HG03135 (cell line): ENCODE data around the gene ELAVL2.
"Not testable (repeated sequence)": the region's sequence is repeated elsewhere in the genome, so short reads cannot be mapped to it uniquely, and the experiment has no call there.

Source experiments
- ATAC-seq: cut with Tn5 transposase; IDR thresholded peaks from one replicate; pipeline ENCODE4 v1.9.1; 2021; ENCODE audit warnings: mild to moderate bottlenecking, moderate library complexity; ENCODE audit not compliant: unreplicated experiment

Gene ELAVL2

GRCh38 chr9:23730364-23730763, 95.7 kb downstream of the ELAVL2 start:
- ATAC-seq, result no peak

DNA sequence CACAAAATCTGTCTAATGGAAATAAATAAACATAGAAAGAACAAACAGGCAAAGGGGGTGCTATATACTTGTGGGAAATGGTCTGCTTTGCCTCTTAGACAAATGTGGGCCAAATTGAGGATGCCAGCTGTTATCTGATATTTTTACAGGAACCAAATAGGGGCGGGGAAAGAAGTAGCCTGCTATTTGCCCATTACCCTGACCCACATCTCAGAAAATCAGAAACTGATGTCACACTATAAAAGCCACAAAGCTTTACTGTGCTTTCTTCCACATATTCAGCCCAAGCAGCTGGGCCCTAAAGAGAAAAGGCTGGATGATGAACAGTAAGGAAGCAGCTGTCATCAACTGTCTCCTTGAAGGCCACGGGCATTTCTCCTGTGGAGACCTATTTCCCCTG, 97.3 kb downstream of the ELAVL2 start:
- no peak for ATAC-seq

GRCh38 chr9:23725279-23725946, 100.6 kb downstream of the ELAVL2 start:
- ATAC-seq, result no peak

DNA sequence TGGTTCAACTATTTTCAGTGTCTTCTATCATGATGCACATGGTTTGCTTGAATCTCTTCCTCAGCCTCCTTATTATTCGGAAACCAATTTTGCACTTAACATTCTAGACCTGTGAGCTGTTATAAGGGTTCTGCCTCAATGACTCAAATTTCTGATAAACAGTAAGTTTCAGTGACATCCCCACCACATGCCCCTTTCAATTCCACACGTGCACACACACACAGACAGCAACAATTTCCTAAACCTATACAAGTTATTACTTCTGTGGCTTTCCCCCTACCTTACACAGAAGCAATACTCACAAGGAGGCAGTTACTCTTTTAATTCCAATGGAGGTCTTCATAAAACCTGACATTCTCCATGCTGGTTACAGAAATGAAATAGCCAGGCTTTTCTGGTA, 102.4 kb downstream of the ELAVL2 start:
- no peak for ATAC-seq

DNA sequence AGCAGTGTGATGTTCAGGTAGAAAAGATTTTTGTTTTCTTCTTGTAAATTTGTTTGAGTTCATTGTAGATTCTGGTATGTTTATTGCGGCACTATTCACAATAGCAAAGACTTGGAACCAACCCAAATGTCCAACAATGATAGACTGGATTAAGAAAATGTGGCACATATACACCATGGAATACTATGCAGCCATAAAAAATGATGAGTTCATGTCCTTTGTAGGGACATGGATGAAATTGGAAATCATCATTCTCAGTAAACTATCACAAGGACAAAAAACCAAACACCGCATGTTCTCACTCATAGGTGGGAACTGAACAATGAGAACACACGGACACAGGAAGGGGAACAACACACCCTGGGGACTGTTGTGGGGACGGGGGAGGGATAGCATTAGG, 103.0 kb downstream of the ELAVL2 start:
- ATAC-seq, result not testable (repeated sequence)

DNA sequence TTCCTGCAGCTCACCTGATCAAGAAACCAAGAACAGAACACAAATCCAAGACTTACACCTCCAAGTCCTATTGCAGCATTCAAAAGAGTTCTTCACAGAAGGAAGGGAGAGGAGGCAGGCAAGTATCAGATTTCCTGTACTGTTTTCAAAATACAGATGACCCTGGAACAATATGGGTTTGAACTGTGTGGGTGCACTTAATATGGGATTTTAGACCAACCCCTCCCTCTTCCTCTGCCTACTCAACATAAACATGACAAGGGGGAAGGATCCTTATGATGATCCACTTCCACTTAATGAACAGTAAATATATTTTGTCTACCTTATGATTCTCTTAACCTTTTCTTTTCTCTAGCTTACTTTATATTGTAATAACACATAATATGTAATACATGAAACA, 104.6 kb downstream of the ELAVL2 start:
- ATAC-seq, result no peak

DNA sequence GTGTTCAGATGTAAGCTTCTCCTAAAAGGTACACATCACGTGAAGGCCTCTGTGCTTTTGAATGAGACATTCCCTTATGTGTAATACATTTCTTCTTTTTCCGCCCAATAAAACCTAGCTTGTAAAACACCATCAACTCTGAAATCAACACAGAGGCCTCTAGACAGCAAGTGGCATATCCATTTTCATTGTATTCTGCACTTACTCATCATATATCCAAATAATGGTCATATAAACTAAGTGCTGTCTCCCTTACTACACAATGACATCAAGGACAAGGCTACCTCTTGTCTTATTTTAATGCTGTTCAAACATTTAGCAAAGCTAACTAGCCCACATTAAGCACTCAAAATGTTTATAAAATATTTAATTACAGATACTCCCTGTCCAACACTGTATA, 108.5 kb downstream of the ELAVL2 start:
- no peak for ATAC-seq

- ATAC-seq, result no peak
These were observed 118.8 kb downstream of the ELAVL2 start for GRCh38 chr9:23707249-23707648.

DNA sequence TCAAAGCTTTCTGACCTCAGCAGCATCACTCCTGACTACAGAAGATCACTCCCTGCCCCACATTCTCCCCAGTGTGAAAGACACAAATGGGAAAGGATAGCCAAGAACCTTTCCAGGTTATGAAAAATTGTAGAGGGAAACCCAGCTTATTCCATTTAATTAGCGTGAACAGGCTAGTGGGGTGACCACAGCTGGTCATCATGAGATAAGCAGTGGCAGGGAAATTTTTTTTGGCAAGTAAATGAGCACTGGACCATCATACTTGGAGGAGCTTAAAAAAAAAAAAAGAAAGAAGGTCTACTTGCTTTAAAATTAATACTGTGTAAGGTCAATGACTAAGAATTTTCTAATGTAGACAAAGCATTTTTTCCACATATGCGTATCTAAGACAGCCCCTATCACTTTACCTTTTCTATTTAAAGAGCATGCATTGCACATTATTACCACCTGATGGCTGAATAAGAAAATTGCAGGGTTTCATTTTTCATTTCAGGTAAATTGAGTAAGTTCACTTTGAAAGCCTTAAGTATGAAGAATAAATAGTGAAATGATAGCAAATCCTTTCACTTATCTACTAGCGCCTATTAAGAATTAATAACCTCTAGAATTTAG, 123.6 kb downstream of the ELAVL2 start:
- no peak for ATAC-seq

DNA sequence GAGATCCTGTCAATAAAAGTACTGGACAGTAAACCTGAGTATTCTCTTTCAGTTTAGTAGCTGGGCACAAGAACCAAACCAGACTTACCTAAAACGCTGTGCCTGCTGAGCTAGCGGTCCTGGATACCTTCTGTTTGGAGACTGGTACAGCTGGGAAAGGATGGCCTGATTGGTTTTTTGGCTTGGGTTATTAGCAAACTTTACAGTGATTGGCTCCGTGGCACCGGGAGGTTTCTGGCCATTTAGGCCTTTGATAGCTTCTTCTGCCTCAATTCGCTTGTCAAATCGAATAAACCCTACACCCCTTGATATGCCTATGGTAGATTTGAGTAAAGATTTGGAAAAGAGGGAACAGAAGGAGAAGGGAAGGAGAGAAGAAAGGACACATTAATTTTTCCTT, 124.7 kb downstream of the ELAVL2 start:
- ATAC-seq, result no peak

DNA sequence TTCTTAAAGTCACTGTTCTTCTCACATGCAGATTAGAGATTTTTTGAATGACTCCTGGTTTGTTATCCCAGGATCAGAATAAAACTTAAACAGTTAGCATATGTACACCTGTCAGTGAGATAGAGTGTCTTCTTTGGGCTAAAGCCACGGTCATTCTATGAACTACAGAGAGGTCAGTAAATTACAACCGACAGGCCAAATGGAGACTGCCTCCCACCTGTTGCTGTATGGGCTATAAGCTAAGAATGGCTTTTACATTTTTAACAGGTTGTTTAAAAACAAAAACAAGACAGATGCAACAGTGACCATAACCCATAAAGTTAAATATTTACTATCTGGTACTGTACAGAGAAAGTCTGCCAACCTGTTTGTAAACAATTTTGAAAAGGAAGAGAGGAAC, 125.7 kb downstream of the ELAVL2 start:
- ATAC-seq, result no peak

GRCh38 chr9:23698161-23698560, 127.9 kb downstream of the ELAVL2 start:
- ATAC-seq, result no peak

DNA sequence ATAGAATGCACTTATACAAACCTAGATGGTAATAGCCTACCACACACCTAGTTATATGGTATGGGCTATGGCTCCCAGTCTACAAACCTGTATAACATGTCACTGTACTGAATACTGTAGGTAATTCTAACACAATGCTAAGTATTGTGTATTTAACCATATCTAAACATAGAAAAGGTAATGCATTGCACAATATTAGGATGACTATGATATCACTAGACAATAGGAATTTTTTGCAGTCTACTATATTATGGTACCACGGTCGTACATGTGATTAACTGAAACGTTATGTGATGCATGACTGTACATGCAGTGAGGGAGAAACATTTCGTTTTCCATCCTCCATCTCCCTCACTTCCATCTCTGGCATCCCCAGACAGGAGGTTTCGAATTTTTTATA, 130.5 kb downstream of the ELAVL2 start:
- ATAC-seq, result no peak

- ATAC-seq, result no peak
These were observed 132.7 kb downstream of the ELAVL2 start for GRCh38 chr9:23693374-23693773.

GRCh38 chr9:23686896-23687295, 139.1 kb downstream of the ELAVL2 start:
- no peak for ATAC-seq

DNA sequence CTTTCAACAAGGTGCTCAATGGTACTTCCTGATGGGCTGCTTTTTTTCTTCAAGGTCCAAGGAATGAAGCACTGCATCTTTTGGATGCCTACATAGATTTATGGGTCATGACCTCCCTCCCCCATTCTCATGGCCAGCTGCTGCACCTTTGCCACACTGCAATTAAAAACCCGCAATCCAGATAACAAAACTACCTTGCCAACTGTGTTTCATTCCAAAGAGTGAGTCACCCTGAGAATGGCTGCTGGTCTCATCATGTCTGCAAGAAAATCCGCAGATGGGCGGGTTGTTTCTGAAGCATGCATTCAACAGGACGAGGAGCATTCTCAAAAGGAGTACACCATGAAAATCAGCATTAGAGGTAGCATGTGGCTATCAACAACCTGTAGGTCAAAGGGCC, 139.8 kb downstream of the ELAVL2 start:
- ATAC-seq, result no peak

GRCh38 chr9:23683611-23684061, 142.4 kb downstream of the ELAVL2 start:
- ATAC-seq, result no peak

- ATAC-seq, result no peak
These were observed 143.1 kb downstream of the ELAVL2 start for GRCh38 chr9:23682891-23683431.

- ATAC-seq, result no peak
These were observed 143.7 kb downstream of the ELAVL2 start for GRCh38 chr9:23682352-23682751.

GRCh38 chr9:23677446-23677845, 148.6 kb downstream of the ELAVL2 start:
- ATAC-seq, result no peak

DNA sequence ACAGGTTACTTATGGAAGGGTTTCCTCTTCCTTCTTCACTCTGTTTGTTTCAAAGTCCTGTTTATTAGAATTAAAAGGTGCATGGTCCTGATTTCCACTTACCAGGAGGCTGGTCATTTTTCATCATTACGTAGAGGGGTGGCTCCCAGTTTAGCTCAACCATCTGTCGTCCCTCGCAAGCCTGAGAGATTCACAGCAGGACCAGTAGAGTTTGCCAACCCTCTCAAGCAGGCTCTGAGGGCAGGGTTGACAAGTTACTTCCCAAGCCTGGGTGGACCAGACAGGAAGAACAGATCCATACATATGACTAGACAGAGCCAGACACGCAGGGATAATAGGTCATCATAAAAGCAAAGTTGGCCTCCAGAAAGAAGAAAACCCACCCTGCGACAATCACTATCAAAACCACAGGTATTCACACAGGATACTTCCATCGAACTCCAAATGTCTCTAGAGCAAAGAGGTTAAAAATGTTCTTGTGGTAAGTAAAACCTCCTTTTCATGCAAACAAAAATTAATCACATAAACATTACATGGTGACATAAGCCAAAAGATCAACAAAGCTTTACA, 151.9 kb downstream of the ELAVL2 start:
- no peak for ATAC-seq

DNA sequence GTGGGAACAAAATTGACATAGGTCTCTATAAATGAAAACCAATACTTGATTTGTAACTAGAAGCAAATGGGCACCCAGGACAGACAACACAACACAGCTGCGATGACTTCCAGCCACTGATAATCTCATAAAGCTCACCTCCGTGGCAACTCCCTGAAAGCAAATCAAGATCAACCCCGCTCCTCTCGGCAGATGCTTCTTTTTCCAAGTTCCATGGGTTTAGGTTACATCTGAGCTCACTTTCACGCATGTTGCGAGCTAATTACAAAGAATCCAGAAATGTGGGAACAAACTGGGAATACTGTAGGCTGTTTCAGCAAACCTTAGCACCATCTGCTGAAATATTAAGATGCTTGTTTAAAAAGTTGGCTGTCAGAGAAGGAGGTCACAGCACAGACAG, 153.9 kb downstream of the ELAVL2 start:
- ATAC-seq, result no peak
